Keratinocyte (primary cell): ENCODE results near the gene GPD1. TPM values are rescaled to one million over a fixed set of nuclear protein-coding genes. Genes with fewer than 3 reads are reported as not detected.
A peak's percentile ranks its signal among the peaks of the same experiment; 100 is the strongest.

ENCODE experiments used
- DNase-seq: peaks from one replicate; pipeline ENCODE4 v3.0.0-alpha.2; 2011; ENCODE audit warnings: low read depth, missing footprints, low spot score
- FAIRE-seq: peaks from 2 replicates; lab custom pipeline; 2011; peaks lifted over from hg19 to GRCh38; lab: Jason Lieb, UNC
- H2AFZ ChIP-seq: 2 replicates; pipeline ENCODE4 v1.6.0; 2012; ENCODE audit warnings: low read length, control low read depth, inconsistent platforms; ENCODE audit not compliant: control insufficient read depth
- H3K27ac ChIP-seq: 2 replicates; pipeline ENCODE4 v1.5.1; 2011; ENCODE audit warnings: low read length; ENCODE audit not compliant: control insufficient read depth, insufficient read depth
- H3K27me3 ChIP-seq: 3 replicates; pipeline ENCODE4 v1.6.0; 2011; ENCODE audit warnings: low read length; ENCODE audit not compliant: control insufficient read depth, insufficient read depth; ENCODE audit errors: extremely low read depth
- H3K36me3 ChIP-seq, 2 experiments: 2 replicates in 1 of 2; 3 replicates in 1 of 2; pipeline ENCODE4 v1.5.1; 2011; ENCODE audit warnings: low read length in 2 of 2, mild to moderate bottlenecking in 1 of 2; ENCODE audit not compliant: control insufficient read depth in 2 of 2, insufficient read depth in 2 of 2; ENCODE audit errors: extremely low read depth in 1 of 2
- H3K4me1 ChIP-seq: 3 replicates; pipeline ENCODE4 v1.5.1; 2011; ENCODE audit warnings: low read length; ENCODE audit not compliant: control insufficient read depth, insufficient read depth; ENCODE audit errors: extremely low read depth
- H3K4me2 ChIP-seq: 3 replicates; pipeline ENCODE4 v1.6.0; 2011; ENCODE audit warnings: low read depth, low read length; ENCODE audit not compliant: control insufficient read depth, insufficient read depth; ENCODE audit errors: extremely low read depth
- H3K4me3 ChIP-seq, 3 experiments: fragments of 200-600 bp in 1 of 3; sonication (generic) in 1 of 3; 2 replicates in 2 of 3; 3 replicates in 1 of 3; pipeline ENCODE4 v1.5.1; 2011 to 2016; ENCODE audit warnings: low read length in 3 of 3, mild to moderate bottlenecking in 3 of 3, control low read depth in 2 of 3, inconsistent platforms in 1 of 3, low read depth in 1 of 3, mixed read lengths in 1 of 3, mixed run types in 1 of 3, moderate library complexity in 1 of 3; ENCODE audit not compliant: control insufficient read depth in 2 of 3, insufficient read depth in 2 of 3; ENCODE audit errors: extremely low read depth in 1 of 3
- H3K79me2 ChIP-seq: 2 replicates; pipeline ENCODE4 v1.6.0; 2012; ENCODE audit warnings: low read length; ENCODE audit not compliant: control insufficient read depth, insufficient read depth
- H3K9ac ChIP-seq: 3 replicates; pipeline ENCODE4 v1.6.0; 2011; ENCODE audit warnings: low read length; ENCODE audit not compliant: control insufficient read depth, insufficient read depth; ENCODE audit errors: extremely low read depth
- H3K9me1 ChIP-seq: 3 replicates; pipeline ENCODE4 v1.6.0; 2011; ENCODE audit warnings: low read length; ENCODE audit not compliant: control insufficient read depth, insufficient read depth; ENCODE audit errors: extremely low read depth
- H3K9me3 ChIP-seq: 2 replicates; pipeline ENCODE4 v1.5.1; 2012; ENCODE audit warnings: low read depth, low read length; ENCODE audit not compliant: control insufficient read depth
- H4K20me1 ChIP-seq: 3 replicates; pipeline ENCODE4 v1.6.0; 2011; ENCODE audit warnings: low read length; ENCODE audit not compliant: control insufficient read depth, insufficient read depth; ENCODE audit errors: extremely low read depth
- CTCF ChIP-seq, 3 experiments: IDR thresholded peaks in 1 of 3; conservative IDR thresholded peaks in 1 of 3; optimal IDR thresholded peaks in 1 of 3; 2 replicates in 2 of 3; 3 replicates in 1 of 3; pipeline versions ENCODE3 to v1.5.1; 2011; ENCODE audit warnings: low read length in 3 of 3, mild to moderate bottlenecking in 3 of 3, moderate library complexity in 2 of 3, control low read depth in 1 of 3, inconsistent platforms in 1 of 3; ENCODE audit not compliant: insufficient read depth in 2 of 3; ENCODE audit errors: extremely low read depth in 1 of 3
- EZH2 ChIP-seq: IDR thresholded peaks from one replicate; pipeline ENCODE4 v1.6.1; 2012; ENCODE audit warnings: inconsistent platforms, mild to moderate bottlenecking, low read length, moderate library complexity
- dilution Hi-C: fragments of 300-500 bp; cut with MboI; formaldehyde crosslinking; loops from one replicate; pipeline ENCODE4 v1.7.0; 2020; ENCODE audit warnings: low sequenced_read_pairs; ENCODE audit not compliant: extremely low pct_ligation_motif_present
- polyA plus RNA-seq, 5 experiments: library from polyadenylated mRNA; depleted of rRNA in 3 of 5; stranded (reverse) in 3 of 5; stranded (forward) in 1 of 5; unstranded in 1 of 5; fragments of >200 nt; gene quantifications; 1 replicate in 1 of 5; 2 replicates in 3 of 5; 3 replicates in 1 of 5; pipeline versions ENCODE4 v1.2.1 to v1.2.3, GENCODE V29; 2011 to 2012; ENCODE audit warnings: missing spikeins in 2 of 5, low read depth in 1 of 5, low replicate concordance in 1 of 5

GPD1 gene
- polyA plus RNA-seq, 1 donor (not counting 4 experiments of a cell fraction or from before 2014, with no cell fraction given), result 0.13 TPM

- DNase-seq, result no peak
- FAIRE-seq, result peak; percentile 77
- Histone ChIP-seq H3K27me3 (no peaks in the 10 kb centered on the region), H3K79me2 (peaks cover 9% of the 10 kb centered on the region), H2AFZ (peak within 1 kb of the TSS; percentile 21), H3K9me1 (no peaks in the 10 kb centered on the region), H4K20me1 (no peaks in the 10 kb centered on the region), H3K4me2 (peak within 1 kb of the TSS; percentile 97), H3K4me1 (peaks cover 31% of the 10 kb centered on the region), H3K27ac (peak within 1 kb of the TSS; percentile 77), H3K9me3 (no peaks in the 10 kb centered on the region), H3K36me3 (peaks cover 8 to 23% of the 10 kb centered on the region in 2 experiments), H3K9ac (peak within 1 kb of the TSS; percentile 72), H3K4me3 (peak within 1 kb of the TSS; percentile 59 to 88 (median 68))
- dilution Hi-C loops, result no loop called here
- TF ChIP-seq EZH2 (no peak), CTCF (optimal IDR thresholded peaks at IDR 0.05 in 1 of 3, IDR thresholded peaks at IDR 0.05 in 1 of 3, conservative IDR thresholded peaks at IDR 0.05 in 1 of 3; ENCODE audit: extremely low read depth in 1 of 3, insufficient read depth in 2 of 3, low read length in 3 of 3) (peak; percentile 49 to 70 (median 64))
Measured at GRCh38 chr12:50084775-50085614, 18.8 kb upstream of the GPD1 start, which contains the start of gene SMARCD1. SMARCD1 (plus strand) TSS chr12:50085342; CDS start chr12:50085370, 28 bp downstream.

GRCh38 chr12:50085615-50086072 is 18.2 kb upstream of the GPD1 start:
- FAIRE-seq, result no peak
- H3K27ac ChIP-seq, result peak overlapping the region; percentile 40
- peaks cover 31% of the 10 kb centered on the region for H3K4me1 ChIP-seq
- no peaks in the 10 kb centered on the region for H3K27me3 ChIP-seq
- no peaks in the 10 kb centered on the region for H3K9me3 ChIP-seq
- H3K4me2 ChIP-seq, result peak overlapping the region; percentile 97
- no peaks in the 10 kb centered on the region for H4K20me1 ChIP-seq
- TF ChIP-seq CTCF (optimal IDR thresholded peaks at IDR 0.05 in 1 of 3, IDR thresholded peaks at IDR 0.05 in 1 of 3, conservative IDR thresholded peaks at IDR 0.05 in 1 of 3; ENCODE audit: extremely low read depth in 1 of 3, insufficient read depth in 2 of 3, low read length in 3 of 3) (no peak), EZH2 (no peak)
- DNase-seq, result no peak
- peaks cover 12 to 28% of the 10 kb centered on the region in 2 experiments for H3K36me3 ChIP-seq
- peak overlapping the region; percentile 59 to 68 (median 68) for H3K4me3 ChIP-seq
- no peaks in the 10 kb centered on the region for H3K9me1 ChIP-seq
- peaks cover 13% of the 10 kb centered on the region for H3K79me2 ChIP-seq
- dilution Hi-C loops, result no loop called here
- no peak overlapping the region for H2AFZ ChIP-seq
- peak overlapping the region; percentile 38 for H3K9ac ChIP-seq
